ENCODE measurements around the gene OR5B12. TPM values are rescaled to one million over a fixed set of nuclear protein-coding genes. Genes with fewer than 3 reads are reported as not detected.

Gene OR5B12
- polyA plus RNA-seq: not detected

GRCh38 chr11:58442136-58442535 lies at the start of gene OR5B12:
TSS of gene OR5B12 (minus strand) at chr11:58442236. CDS start at chr11:58440151, 2,085 bp downstream.
- 81 to 89% methylated on average over 1 of the region's 1 CpG for WGBS, 2 donors
- H3K4me1 ChIP-seq (ENCODE audit: control insufficient read depth in 2 of 2, insufficient read depth in 2 of 2, low read length in 1 of 2): no peaks in the 10 kb centered on the region
- no peak within 1 kb of the TSS for H3K27ac ChIP-seq (ENCODE audit: low read depth in 2 of 2, low read length in 1 of 2)
- H3K9me3 ChIP-seq (ENCODE audit: control insufficient read depth in 2 of 2, insufficient read depth in 1 of 2, low read depth in 1 of 2, low read length in 1 of 2): peaks cover 5 to 8% of the 10 kb centered on the region in 2 donors
- H3K4me3 ChIP-seq (ENCODE audit: low read depth in 1 of 2, low read length in 2 of 2): no peak within 1 kb of the TSS
- H3K27me3 ChIP-seq (ENCODE audit: control insufficient read depth in 1 of 2, insufficient read depth in 2 of 2, low read length in 2 of 2): no peaks in the 10 kb centered on the region
- no peaks in the 10 kb centered on the region for H3K36me3 ChIP-seq (ENCODE audit: control insufficient read depth in 2 of 2, insufficient read depth in 2 of 2, low read length in 1 of 2)

GRCh38 chr11:58490827-58491226 lies 48.8 kb upstream of the OR5B12 start:
- Histone ChIP-seq H3K27me3 (ENCODE audit: control insufficient read depth in 1 of 2, insufficient read depth in 2 of 2, low read length in 2 of 2) (no peaks in the 10 kb centered on the region), H3K27ac (ENCODE audit: low read depth in 2 of 2, low read length in 1 of 2) (no peak overlapping the region), H3K4me1 (ENCODE audit: control insufficient read depth in 2 of 2, insufficient read depth in 2 of 2, low read length in 1 of 2) (no peaks in the 10 kb centered on the region), H3K4me3 (ENCODE audit: low read depth in 1 of 2, low read length in 2 of 2) (no peak overlapping the region), H3K9me3 (ENCODE audit: control insufficient read depth in 2 of 2, insufficient read depth in 1 of 2, low read depth in 1 of 2, low read length in 1 of 2) (no peaks in the 10 kb centered on the region), H3K36me3 (ENCODE audit: control insufficient read depth in 2 of 2, insufficient read depth in 2 of 2, low read length in 1 of 2) (no peaks in the 10 kb centered on the region)
- 65 to 85% methylated on average over 2 of the region's 2 CpGs for WGBS, 2 donors

- Histone ChIP-seq H3K4me1 (ENCODE audit: control insufficient read depth in 2 of 2, insufficient read depth in 2 of 2, low read length in 1 of 2) (no peaks in the 10 kb centered on the region), H3K27me3 (ENCODE audit: control insufficient read depth in 1 of 2, insufficient read depth in 2 of 2, low read length in 2 of 2) (no peaks in the 10 kb centered on the region), H3K4me3 (ENCODE audit: low read depth in 1 of 2, low read length in 2 of 2) (no peak overlapping the region), H3K36me3 (ENCODE audit: control insufficient read depth in 2 of 2, insufficient read depth in 2 of 2, low read length in 1 of 2) (no peaks in the 10 kb centered on the region), H3K9me3 (ENCODE audit: control insufficient read depth in 2 of 2, insufficient read depth in 1 of 2, low read depth in 1 of 2, low read length in 1 of 2) (no peaks in the 10 kb centered on the region), H3K27ac (ENCODE audit: low read depth in 2 of 2, low read length in 1 of 2) (no peak overlapping the region)
These were observed 45.1 kb upstream of the OR5B12 start for GRCh38 chr11:58487170-58487569.

- no peaks in the 10 kb centered on the region for H3K36me3 ChIP-seq (ENCODE audit: control insufficient read depth in 2 of 2, insufficient read depth in 2 of 2, low read length in 1 of 2)
- WGBS, 2 donors: 89 to 94% methylated on average over 1 of the region's 1 CpG
- no peak overlapping the region for H3K27ac ChIP-seq (ENCODE audit: low read depth in 2 of 2, low read length in 1 of 2)
- no peak overlapping the region for H3K4me3 ChIP-seq (ENCODE audit: low read depth in 1 of 2, low read length in 2 of 2)
- no peaks in the 10 kb centered on the region for H3K4me1 ChIP-seq (ENCODE audit: control insufficient read depth in 2 of 2, insufficient read depth in 2 of 2, low read length in 1 of 2)
- no peaks in the 10 kb centered on the region for H3K27me3 ChIP-seq (ENCODE audit: control insufficient read depth in 1 of 2, insufficient read depth in 2 of 2, low read length in 2 of 2)
- H3K9me3 ChIP-seq (ENCODE audit: control insufficient read depth in 2 of 2, insufficient read depth in 1 of 2, low read depth in 1 of 2, low read length in 1 of 2): no peaks in the 10 kb centered on the region
These were observed 43.9 kb upstream of the OR5B12 start for GRCh38 chr11:58485961-58486360.

GRCh38 chr11:58471892-58472291 lies 29.9 kb upstream of the OR5B12 start:
- Histone ChIP-seq H3K4me1 (ENCODE audit: control insufficient read depth in 2 of 2, insufficient read depth in 2 of 2, low read length in 1 of 2) (no peaks in the 10 kb centered on the region), H3K9me3 (ENCODE audit: control insufficient read depth in 2 of 2, insufficient read depth in 1 of 2, low read depth in 1 of 2, low read length in 1 of 2) (peaks cover 0 to 3% of the 10 kb centered on the region in 2 donors), H3K27me3 (ENCODE audit: control insufficient read depth in 1 of 2, insufficient read depth in 2 of 2, low read length in 2 of 2) (no peaks in the 10 kb centered on the region), H3K36me3 (ENCODE audit: control insufficient read depth in 2 of 2, insufficient read depth in 2 of 2, low read length in 1 of 2) (no peaks in the 10 kb centered on the region), H3K27ac (ENCODE audit: low read depth in 2 of 2, low read length in 1 of 2) (no peak overlapping the region), H3K4me3 (ENCODE audit: low read depth in 1 of 2, low read length in 2 of 2) (no peak overlapping the region)

- WGBS, 2 donors: 80 to 86% methylated on average over 1 of the region's 1 CpG
- no peaks in the 10 kb centered on the region for H3K27me3 ChIP-seq (ENCODE audit: control insufficient read depth in 1 of 2, insufficient read depth in 2 of 2, low read length in 2 of 2)
- H3K4me1 ChIP-seq (ENCODE audit: control insufficient read depth in 2 of 2, insufficient read depth in 2 of 2, low read length in 1 of 2): no peaks in the 10 kb centered on the region
- H3K27ac ChIP-seq (ENCODE audit: low read depth in 2 of 2, low read length in 1 of 2): no peak overlapping the region
- no peaks in the 10 kb centered on the region for H3K36me3 ChIP-seq (ENCODE audit: control insufficient read depth in 2 of 2, insufficient read depth in 2 of 2, low read length in 1 of 2)
- peaks cover 0 to 3% of the 10 kb centered on the region in 2 donors for H3K9me3 ChIP-seq (ENCODE audit: control insufficient read depth in 2 of 2, insufficient read depth in 1 of 2, low read depth in 1 of 2, low read length in 1 of 2)
- no peak overlapping the region for H3K4me3 ChIP-seq (ENCODE audit: low read depth in 1 of 2, low read length in 2 of 2)
These were observed 24.3 kb upstream of the OR5B12 start for GRCh38 chr11:58466293-58466692.

GRCh38 chr11:58465690-58466089 lies 23.7 kb upstream of the OR5B12 start:
- Histone ChIP-seq H3K4me1 (ENCODE audit: control insufficient read depth in 2 of 2, insufficient read depth in 2 of 2, low read length in 1 of 2) (no peaks in the 10 kb centered on the region), H3K27me3 (ENCODE audit: control insufficient read depth in 1 of 2, insufficient read depth in 2 of 2, low read length in 2 of 2) (no peaks in the 10 kb centered on the region), H3K9me3 (ENCODE audit: control insufficient read depth in 2 of 2, insufficient read depth in 1 of 2, low read depth in 1 of 2, low read length in 1 of 2) (peaks cover 0 to 3% of the 10 kb centered on the region in 2 donors), H3K36me3 (ENCODE audit: control insufficient read depth in 2 of 2, insufficient read depth in 2 of 2, low read length in 1 of 2) (no peaks in the 10 kb centered on the region), H3K4me3 (ENCODE audit: low read depth in 1 of 2, low read length in 2 of 2) (no peak overlapping the region), H3K27ac (ENCODE audit: low read depth in 2 of 2, low read length in 1 of 2) (no peak overlapping the region)
- 50 to 56% methylated on average over 3 of the region's 3 CpGs for WGBS, 2 donors

- Histone ChIP-seq H3K9me3 (ENCODE audit: control insufficient read depth in 2 of 2, insufficient read depth in 1 of 2, low read depth in 1 of 2, low read length in 1 of 2) (peaks cover 0 to 2% of the 10 kb centered on the region in 2 donors), H3K27me3 (ENCODE audit: control insufficient read depth in 1 of 2, insufficient read depth in 2 of 2, low read length in 2 of 2) (no peaks in the 10 kb centered on the region), H3K4me3 (ENCODE audit: low read depth in 1 of 2, low read length in 2 of 2) (no peak overlapping the region), H3K36me3 (ENCODE audit: control insufficient read depth in 2 of 2, insufficient read depth in 2 of 2, low read length in 1 of 2) (no peaks in the 10 kb centered on the region), H3K4me1 (ENCODE audit: control insufficient read depth in 2 of 2, insufficient read depth in 2 of 2, low read length in 1 of 2) (no peaks in the 10 kb centered on the region), H3K27ac (ENCODE audit: low read depth in 2 of 2, low read length in 1 of 2) (no peak overlapping the region)
- 48 to 51% methylated on average over 3 of the region's 3 CpGs for WGBS, 2 donors
These were observed 9.5 kb upstream of the OR5B12 start for GRCh38 chr11:58451585-58451984.

GRCh38 chr11:58446294-58446693 lies 4.3 kb upstream of the OR5B12 start:
- no peak overlapping the region for H3K4me3 ChIP-seq (ENCODE audit: low read depth in 1 of 2, low read length in 2 of 2)
- no peaks in the 10 kb centered on the region for H3K36me3 ChIP-seq (ENCODE audit: control insufficient read depth in 2 of 2, insufficient read depth in 2 of 2, low read length in 1 of 2)
- H3K27ac ChIP-seq (ENCODE audit: low read depth in 2 of 2, low read length in 1 of 2): no peak overlapping the region
- H3K4me1 ChIP-seq (ENCODE audit: control insufficient read depth in 2 of 2, insufficient read depth in 2 of 2, low read length in 1 of 2): no peaks in the 10 kb centered on the region
- no peaks in the 10 kb centered on the region for H3K27me3 ChIP-seq (ENCODE audit: control insufficient read depth in 1 of 2, insufficient read depth in 2 of 2, low read length in 2 of 2)
- peaks cover 5 to 8% of the 10 kb centered on the region in 2 donors for H3K9me3 ChIP-seq (ENCODE audit: control insufficient read depth in 2 of 2, insufficient read depth in 1 of 2, low read depth in 1 of 2, low read length in 1 of 2)
- 80 to 82% methylated on average over 6 of the region's 6 CpGs for WGBS, 2 donors

GRCh38 chr11:58444300-58444699 lies 2.3 kb upstream of the OR5B12 start:
- WGBS, 2 donors: 71 to 90% methylated on average over 2 of the region's 2 CpGs
- Histone ChIP-seq H3K4me1 (ENCODE audit: control insufficient read depth in 2 of 2, insufficient read depth in 2 of 2, low read length in 1 of 2) (no peaks in the 10 kb centered on the region), H3K4me3 (ENCODE audit: low read depth in 1 of 2, low read length in 2 of 2) (no peak overlapping the region), H3K9me3 (ENCODE audit: control insufficient read depth in 2 of 2, insufficient read depth in 1 of 2, low read depth in 1 of 2, low read length in 1 of 2) (peaks cover 5 to 8% of the 10 kb centered on the region in 2 donors), H3K27me3 (ENCODE audit: control insufficient read depth in 1 of 2, insufficient read depth in 2 of 2, low read length in 2 of 2) (no peaks in the 10 kb centered on the region), H3K36me3 (ENCODE audit: control insufficient read depth in 2 of 2, insufficient read depth in 2 of 2, low read length in 1 of 2) (no peaks in the 10 kb centered on the region), H3K27ac (ENCODE audit: low read depth in 2 of 2, low read length in 1 of 2) (no peak overlapping the region)
